IPS-15b (cell line): ENCODE measurements around the gene SHROOM1.

Experiments
- H3K27me3 ChIP-seq: one replicate; pipeline ENCODE4 v1.6.1; 2013; ENCODE audit warnings: low read length; ENCODE audit not compliant: control insufficient read depth, insufficient read depth
- H3K36me3 ChIP-seq: one replicate; pipeline ENCODE4 v1.6.1; 2013; ENCODE audit warnings: low read length; ENCODE audit not compliant: control insufficient read depth, insufficient read depth
- H3K4me1 ChIP-seq: one replicate; pipeline ENCODE4 v1.6.1; 2013; ENCODE audit warnings: mild to moderate bottlenecking, low read length; ENCODE audit not compliant: control insufficient read depth, insufficient read depth
- H3K4me3 ChIP-seq: one replicate; pipeline ENCODE4 v1.5.1; 2013; ENCODE audit warnings: low read depth, low read length
- H3K9ac ChIP-seq: one replicate; pipeline ENCODE4 v1.6.1; 2013; ENCODE audit warnings: low read depth, mild to moderate bottlenecking, low read length
- H3K9me3 ChIP-seq: one replicate; pipeline ENCODE4 v1.6.1; 2013; ENCODE audit warnings: mild to moderate bottlenecking, low read length; ENCODE audit not compliant: control insufficient read depth, insufficient read depth

Gene SHROOM1

DNA sequence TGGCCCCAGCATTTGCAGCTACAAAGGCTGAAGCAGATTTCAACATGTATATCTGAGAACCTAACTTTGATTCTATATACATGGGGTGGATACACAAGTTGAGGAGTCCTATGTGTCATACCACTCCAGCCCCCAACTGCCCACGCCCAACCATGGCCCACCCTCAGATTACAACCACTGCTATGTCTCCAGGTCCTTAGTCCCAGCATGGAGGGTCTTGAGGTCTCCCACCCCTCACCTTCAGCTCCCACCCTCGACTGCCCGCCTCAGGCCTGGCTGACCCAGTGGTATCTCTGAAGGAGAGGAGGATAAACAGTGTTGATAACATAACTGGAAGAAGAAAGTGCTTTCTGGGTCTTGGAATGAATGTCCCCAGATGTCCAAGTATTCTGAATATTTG lies 9.1 kb downstream of the SHROOM1 start:
- no peak overlapping the region for H3K4me3 ChIP-seq
- no peaks in the 10 kb centered on the region for H3K36me3 ChIP-seq
- H3K27me3 ChIP-seq, result peaks cover 56% of the 10 kb centered on the region
- no peak overlapping the region for H3K9ac ChIP-seq
- peaks cover 7% of the 10 kb centered on the region for H3K4me1 ChIP-seq
- H3K9me3 ChIP-seq, result no peaks in the 10 kb centered on the region

GRCh38 chr5:132820162-132820754 lies 10.2 kb downstream of the SHROOM1 start:
- Histone ChIP-seq H3K9me3 (peaks cover 1% of the 10 kb centered on the region), H3K27me3 (peaks cover 61% of the 10 kb centered on the region), H3K4me1 (peaks cover 4% of the 10 kb centered on the region), H3K4me3 (no peak overlapping the region), H3K9ac (no peak overlapping the region), H3K36me3 (no peaks in the 10 kb centered on the region)

DNA sequence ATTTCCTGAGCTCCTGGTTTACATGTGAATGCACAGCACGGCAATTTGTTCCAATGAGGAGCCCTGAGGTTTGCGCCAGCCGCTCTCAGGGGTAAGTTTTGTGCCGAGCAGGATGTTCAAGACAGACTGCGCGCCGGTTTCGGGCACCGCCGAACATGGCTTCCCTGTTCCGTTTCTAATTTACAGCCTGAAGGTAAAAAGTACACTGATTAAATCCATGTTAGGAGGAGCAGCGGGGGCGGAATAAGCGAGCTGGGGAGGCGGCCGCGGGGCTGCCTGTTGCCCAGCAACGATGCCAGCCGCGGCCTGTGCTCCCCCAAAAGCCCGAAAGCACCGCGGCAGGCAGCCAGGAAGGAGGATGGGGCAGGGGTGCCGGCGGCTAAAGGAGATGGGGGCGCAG lies 11.0 kb downstream of the SHROOM1 start:
- Histone ChIP-seq H3K4me3 (no peak overlapping the region), H3K9ac (no peak overlapping the region), H3K36me3 (no peaks in the 10 kb centered on the region), H3K9me3 (peaks cover 7% of the 10 kb centered on the region), H3K4me1 (peaks cover 2% of the 10 kb centered on the region), H3K27me3 (peaks cover 61% of the 10 kb centered on the region)

DNA sequence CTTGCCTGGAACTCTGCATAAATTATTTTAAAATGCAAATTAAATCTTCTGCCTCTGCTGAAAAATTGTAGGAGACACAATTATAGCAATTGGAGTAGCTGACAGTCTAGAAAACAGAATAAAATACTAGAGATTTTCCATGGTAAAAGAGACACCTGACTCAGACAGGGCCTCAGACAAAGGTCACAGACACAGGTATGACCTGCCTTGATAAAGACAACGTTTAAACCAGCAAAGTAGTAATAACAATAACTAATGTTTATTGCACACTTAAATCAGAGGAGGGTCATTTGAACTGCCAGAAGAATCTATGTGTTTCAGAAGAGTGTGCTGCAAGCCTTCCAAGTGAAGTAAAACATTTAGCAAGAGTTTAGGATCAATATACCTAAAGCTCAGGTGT lies 13.4 kb downstream of the SHROOM1 start:
- Histone ChIP-seq H3K9ac (no peak overlapping the region), H3K4me1 (no peaks in the 10 kb centered on the region), H3K27me3 (peaks cover 68% of the 10 kb centered on the region), H3K4me3 (no peak overlapping the region), H3K36me3 (no peaks in the 10 kb centered on the region), H3K9me3 (peaks cover 7% of the 10 kb centered on the region)

DNA sequence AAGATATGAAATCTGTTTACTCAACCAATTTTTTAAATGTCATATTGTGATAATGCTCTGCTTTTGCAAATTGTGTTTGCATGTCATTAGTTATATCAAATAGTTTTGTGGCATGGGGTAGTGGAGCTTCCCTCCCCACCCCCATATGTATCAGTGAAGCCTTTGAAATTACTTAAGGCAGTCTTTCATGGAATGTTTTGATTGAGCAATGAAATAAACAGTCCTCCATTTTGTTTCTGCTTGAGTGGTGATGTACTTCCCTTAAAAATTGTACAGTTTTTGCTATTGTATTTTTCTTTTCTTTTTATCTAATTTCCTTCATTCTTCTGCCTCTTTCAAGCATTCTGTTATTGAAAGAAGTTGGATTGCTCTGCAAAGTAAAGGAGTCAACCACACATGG lies 13.9 kb downstream of the SHROOM1 start:
- Histone ChIP-seq H3K9me3 (peaks cover 7% of the 10 kb centered on the region), H3K9ac (no peak overlapping the region), H3K36me3 (no peaks in the 10 kb centered on the region), H3K4me3 (no peak overlapping the region), H3K27me3 (peaks cover 68% of the 10 kb centered on the region), H3K4me1 (no peaks in the 10 kb centered on the region)

- Histone ChIP-seq H3K4me1 (no peaks in the 10 kb centered on the region), H3K36me3 (no peaks in the 10 kb centered on the region), H3K27me3 (peaks cover 68% of the 10 kb centered on the region)
Observed at GRCh38 chr5:132816083-132816482, 14.4 kb downstream of the SHROOM1 start.

DNA sequence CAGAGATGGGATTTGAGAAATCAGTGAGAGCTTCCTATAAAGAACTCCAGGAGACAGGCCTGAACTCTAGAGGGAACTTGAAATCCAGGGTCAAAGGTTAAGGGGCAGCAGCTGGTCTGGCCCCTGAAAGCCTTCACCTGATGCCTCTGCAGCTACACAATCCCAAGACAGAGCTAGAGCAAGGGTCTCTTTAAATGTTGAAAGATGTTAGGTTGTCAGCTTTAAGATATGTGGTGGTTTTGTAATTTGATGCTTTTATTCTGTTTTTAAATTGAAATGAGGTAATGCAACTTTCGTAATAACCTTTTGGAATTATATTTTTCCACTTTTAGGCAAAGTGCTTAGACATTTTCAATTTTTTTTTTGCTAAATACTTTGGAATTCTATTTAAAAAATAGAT lies 15.0 kb downstream of the SHROOM1 start:
- Histone ChIP-seq H3K4me3 (no peak overlapping the region), H3K27me3 (peaks cover 67% of the 10 kb centered on the region), H3K9me3 (peaks cover 7% of the 10 kb centered on the region)

More at GRCh38 chr5:132816083-132816482, 14.4 kb downstream of the SHROOM1 start:
- Histone ChIP-seq H3K4me3 (no peak overlapping the region), H3K9me3 (peaks cover 7% of the 10 kb centered on the region), H3K9ac (no peak overlapping the region)

GRCh38 chr5:132814503-132815294 lies 15.7 kb downstream of the SHROOM1 start:
- peaks cover 69% of the 10 kb centered on the region for H3K27me3 ChIP-seq
- no peaks in the 10 kb centered on the region for H3K36me3 ChIP-seq
- H3K9me3 ChIP-seq, result peaks cover 7% of the 10 kb centered on the region
- H3K9ac ChIP-seq, result no peak overlapping the region
- no peaks in the 10 kb centered on the region for H3K4me1 ChIP-seq
- H3K4me3 ChIP-seq, result peak overlapping the region; percentile 39

More for the DNA sequence above, 15.0 kb downstream of the SHROOM1 start:
- Histone ChIP-seq H3K9ac (no peak overlapping the region), H3K4me1 (no peaks in the 10 kb centered on the region), H3K36me3 (no peaks in the 10 kb centered on the region)

DNA sequence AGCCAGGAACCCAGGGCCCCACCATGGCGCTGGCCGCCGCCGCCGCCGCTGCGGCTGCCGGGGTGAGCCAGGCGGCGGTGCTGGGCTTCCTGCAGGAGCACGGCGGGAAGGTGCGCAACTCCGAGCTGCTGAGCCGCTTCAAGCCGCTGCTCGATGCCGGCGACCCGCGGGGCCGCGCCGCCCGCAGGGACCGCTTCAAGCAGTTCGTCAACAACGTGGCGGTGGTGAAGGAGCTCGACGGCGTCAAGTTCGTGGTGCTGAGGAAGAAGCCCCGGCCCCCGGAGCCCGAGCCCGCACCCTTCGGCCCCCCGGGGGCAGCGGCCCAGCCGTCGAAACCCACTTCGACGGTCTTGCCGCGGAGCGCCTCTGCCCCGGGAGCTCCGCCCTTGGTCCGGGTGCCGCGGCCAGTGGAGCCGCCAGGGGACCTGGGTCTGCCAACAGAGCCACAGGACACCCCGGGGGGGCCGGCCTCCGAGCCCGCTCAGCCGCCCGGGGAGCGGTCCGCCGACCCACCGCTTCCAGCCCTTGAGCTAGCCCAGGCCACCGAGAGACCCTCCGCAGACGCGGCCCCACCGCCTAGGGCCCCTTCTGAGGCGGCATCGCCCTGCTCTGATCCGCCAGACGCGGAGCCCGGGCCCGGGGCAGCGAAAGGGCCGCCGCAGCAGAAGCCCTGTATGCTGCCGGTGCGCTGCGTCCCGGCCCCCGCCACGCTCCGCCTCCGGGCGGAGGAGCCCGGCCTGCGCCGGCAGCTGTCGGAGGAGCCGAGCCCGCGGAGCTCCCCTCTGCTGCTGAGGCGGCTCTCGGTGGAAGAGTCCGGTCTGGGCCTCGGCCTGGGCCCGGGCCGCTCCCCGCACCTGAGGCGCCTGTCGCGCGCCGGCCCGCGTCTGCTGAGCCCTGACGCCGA lies 16.6 kb downstream of the SHROOM1 start:
- H3K4me3 ChIP-seq, result peak overlapping the region; percentile 39

GRCh38 chr5:132812781-132813598 lies 17.5 kb downstream of the SHROOM1 start, which contains the start of gene SOWAHA:
Gene SOWAHA (plus strand): TSS chr5:132813302. CDS start chr5:132813622, 320 bp downstream.
- no peak within 1 kb of the TSS for H3K9ac ChIP-seq
- H3K36me3 ChIP-seq, result no peaks in the 10 kb centered on the region
- H3K9me3 ChIP-seq, result peaks cover 7% of the 10 kb centered on the region
- H3K4me3 ChIP-seq, result peak within 1 kb of the TSS; percentile 39
- no peaks in the 10 kb centered on the region for H3K4me1 ChIP-seq
- H3K27me3 ChIP-seq, result peaks cover 74% of the 10 kb centered on the region

More for the DNA sequence above, 16.6 kb downstream of the SHROOM1 start:
- Histone ChIP-seq H3K27me3 (peaks cover 74% of the 10 kb centered on the region), H3K9me3 (peaks cover 7% of the 10 kb centered on the region), H3K36me3 (no peaks in the 10 kb centered on the region), H3K9ac (no peak overlapping the region), H3K4me1 (no peaks in the 10 kb centered on the region)
